Measurements from ENCODE around the gene ZBTB40.
A peak's percentile ranks its signal among the peaks of the same experiment; 100 is the strongest.

The ZBTB40 gene

DNA sequence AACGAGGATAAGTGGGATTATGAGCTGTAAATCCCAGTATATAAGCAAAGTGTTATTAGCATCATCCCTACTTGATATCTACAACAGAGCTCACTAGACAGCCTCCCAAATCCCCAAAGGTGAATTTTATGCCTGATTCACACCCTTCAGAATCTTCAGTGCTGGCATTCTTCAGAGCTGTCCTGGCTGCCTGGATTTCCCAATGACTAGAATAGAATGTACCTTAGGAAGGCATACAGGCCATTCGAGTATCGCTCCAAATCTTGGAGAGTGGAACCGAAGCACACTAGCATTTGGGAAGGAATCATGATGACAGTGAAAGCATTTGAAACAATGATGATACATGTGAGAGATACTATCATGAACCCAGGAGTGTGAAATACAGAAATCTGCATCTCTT is 22.3 kb downstream of the ZBTB40 start:
- DNase-seq = no peak

DNA sequence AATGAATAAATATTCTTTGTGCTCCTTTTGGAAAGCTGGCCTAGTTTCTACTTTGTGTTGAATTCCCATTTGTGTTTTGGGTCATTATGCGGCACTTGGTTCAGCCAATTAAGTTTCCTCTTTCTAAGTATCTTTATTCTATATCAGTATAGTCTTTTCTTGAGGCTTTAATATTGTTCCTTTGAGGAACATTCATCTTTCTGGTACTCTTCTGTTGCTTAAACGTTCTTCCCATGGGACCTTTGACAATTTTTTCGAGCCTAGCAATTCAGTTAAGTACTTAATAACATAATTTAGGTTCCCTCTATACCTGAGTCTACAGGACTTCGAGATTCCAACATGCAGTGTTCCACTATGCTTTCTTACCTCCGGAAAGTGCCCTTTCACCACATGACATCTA is 24.9 kb downstream of the ZBTB40 start:
- DNase-seq = no peak

DNA sequence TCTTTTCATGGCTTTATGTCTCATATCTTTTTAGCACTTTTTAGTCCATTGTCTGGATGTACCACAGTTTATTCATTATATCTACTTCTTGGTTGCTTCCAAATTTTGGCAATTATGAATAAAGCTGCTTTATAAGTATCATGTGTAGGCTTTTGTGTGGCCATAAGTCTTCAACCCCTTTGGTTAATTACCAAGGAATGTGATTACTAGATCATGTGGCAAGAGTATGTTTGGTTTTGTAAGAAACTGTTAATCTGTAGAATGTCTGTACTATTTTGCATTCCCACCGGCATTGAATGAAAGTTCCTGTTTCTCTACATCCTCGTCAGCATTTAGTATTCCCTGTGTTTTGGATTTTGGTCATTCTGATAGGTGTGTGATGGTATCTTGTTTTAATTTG is 31.5 kb downstream of the ZBTB40 start:
- no peak for DNase-seq

DNA sequence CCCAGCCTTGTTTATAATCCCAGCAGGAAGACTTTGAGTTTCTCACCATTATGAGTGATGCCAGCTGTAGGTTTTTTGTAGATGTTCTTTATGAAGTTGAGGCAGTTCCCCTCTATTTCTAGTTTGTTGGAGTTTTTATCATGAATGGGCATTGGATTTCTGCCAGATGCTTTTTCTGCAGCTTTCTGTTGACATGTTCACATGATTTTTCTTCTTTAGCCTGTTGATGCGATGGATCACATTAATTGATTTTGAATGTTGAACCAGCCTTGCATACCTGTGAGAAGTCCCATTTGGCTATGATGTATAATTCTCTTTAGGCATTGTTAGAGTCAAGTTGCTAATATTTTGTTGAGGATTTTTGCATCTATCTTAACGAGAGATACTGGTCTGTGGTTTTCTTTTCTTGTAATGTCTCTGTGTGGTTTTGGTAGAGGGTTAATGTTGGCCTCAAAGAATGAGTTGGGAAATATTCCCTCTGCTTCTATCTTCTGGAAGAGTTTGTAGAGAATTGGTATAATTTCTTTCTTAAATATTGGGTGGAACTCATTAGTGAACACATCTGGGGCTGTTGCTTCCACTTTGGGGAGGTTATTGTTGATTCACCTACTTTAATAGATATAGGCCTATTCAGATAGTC is 33.2 kb downstream of the ZBTB40 start:
- no peak for DNase-seq

DNA sequence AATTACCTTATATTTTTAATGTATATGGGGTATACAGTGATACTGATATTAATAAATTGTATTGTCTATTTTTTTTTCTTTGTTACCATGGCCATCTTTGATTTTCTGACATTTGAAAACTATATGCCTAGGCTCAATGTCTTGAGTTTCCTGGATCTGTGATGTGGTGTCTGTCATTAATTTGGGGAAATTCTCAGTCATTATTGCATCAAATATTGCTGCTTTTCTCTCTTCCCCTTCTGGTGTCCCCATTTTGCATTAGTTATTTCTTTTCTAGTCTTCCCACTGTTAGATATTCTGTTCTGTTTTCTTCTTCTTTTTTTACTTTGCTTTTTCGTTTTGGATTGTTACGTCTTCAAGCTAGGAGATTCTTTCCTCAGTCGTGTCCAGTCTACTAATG is 33.8 kb downstream of the ZBTB40 start:
- DNase-seq = no peak

DNA sequence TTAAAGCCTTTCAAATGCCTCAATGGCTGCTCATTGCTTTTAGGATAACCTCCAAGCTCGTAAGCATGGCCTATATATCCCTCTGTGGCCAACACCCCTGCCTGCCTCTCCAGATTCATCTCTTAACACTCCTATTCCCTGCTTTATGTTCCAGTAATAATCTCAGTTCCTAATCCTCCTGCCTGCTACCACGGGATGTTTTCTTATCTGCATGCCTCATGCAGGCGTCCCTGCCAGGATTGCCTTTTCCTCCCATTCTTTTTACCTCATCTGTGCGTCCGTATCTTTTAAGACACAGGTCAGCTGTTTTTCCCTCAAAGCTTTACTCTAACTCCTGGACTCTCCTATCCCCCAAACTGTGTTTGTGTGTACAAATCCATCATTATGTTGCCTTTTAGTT is 36.1 kb downstream of the ZBTB40 start:
- no peak for DNase-seq

DNA sequence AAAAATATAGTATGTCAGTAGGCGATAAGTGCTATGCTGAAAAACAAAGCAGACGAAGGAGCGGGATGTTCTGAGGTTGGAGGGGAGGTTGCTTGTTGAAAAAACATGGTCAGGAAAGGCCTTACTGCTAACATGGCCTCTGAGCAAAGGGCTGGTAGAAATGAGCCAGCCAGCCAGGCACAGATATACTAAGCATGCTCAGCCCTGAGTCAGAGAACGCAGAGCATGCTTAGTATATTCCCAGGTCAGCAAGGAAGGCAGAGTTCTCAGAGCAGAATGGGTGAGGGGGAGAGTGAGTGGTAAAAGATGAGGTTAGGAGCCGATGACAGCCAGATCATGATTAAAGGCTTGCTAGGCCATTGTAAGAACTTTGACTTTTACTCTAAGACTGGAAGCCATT is 36.7 kb downstream of the ZBTB40 start:
- no peak for DNase-seq

DNA sequence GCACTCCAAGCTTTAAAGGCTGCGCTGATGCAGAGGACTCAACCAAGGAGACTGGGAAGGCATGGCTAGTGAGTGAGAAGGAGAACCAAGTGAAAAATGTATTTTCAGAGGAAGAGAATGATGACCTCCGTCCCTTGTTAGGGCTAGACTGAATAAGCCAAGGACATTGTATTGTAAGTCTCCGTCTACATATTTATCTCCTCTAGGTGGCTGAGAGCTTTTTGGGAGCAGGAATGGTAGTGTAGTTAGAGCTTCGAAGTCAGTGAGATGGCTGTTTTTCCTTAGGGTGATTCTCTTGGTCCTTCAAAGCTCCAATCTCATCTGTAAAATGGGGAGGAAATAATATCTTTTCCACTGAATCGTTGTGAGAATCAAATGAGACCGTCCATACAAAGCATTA is 37.6 kb downstream of the ZBTB40 start:
- DNase-seq = no peak

DNA sequence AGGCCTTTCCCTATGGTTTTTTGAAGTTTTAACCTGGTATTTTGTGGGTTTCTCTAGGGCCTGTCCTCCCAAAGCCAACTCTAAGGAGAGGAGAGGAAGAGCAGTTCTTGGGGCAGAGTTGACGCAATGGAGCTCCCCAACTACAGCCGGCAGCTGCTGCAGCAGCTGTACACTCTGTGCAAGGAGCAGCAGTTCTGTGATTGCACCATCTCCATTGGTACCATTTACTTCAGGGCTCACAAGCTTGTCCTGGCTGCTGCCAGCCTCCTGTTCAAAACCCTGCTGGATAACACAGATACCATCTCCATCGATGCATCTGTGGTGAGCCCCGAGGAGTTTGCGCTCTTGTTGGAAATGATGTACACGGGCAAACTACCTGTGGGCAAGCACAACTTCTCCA is 38.2 kb downstream of the ZBTB40 start:
- DNase-seq = no peak

DNA sequence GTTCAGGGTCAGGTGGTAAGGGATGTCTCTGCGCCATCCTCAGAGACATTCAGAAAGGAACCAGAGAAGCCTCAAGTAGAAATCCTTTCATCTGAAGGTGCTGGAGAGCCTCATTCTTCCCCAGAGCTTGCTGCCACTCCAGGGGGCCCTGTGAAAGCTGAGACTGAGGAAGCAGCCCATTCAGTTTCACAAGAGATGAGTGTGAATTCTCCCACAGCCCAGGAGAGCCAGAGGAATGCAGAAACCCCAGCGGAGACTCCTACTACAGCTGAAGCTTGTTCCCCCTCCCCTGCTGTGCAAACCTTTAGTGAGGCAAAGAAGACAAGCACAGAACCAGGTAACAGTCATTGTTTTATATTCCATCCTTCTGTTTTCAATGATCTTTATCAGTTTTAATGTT is 38.7 kb downstream of the ZBTB40 start:
- no peak for DNase-seq

DNA sequence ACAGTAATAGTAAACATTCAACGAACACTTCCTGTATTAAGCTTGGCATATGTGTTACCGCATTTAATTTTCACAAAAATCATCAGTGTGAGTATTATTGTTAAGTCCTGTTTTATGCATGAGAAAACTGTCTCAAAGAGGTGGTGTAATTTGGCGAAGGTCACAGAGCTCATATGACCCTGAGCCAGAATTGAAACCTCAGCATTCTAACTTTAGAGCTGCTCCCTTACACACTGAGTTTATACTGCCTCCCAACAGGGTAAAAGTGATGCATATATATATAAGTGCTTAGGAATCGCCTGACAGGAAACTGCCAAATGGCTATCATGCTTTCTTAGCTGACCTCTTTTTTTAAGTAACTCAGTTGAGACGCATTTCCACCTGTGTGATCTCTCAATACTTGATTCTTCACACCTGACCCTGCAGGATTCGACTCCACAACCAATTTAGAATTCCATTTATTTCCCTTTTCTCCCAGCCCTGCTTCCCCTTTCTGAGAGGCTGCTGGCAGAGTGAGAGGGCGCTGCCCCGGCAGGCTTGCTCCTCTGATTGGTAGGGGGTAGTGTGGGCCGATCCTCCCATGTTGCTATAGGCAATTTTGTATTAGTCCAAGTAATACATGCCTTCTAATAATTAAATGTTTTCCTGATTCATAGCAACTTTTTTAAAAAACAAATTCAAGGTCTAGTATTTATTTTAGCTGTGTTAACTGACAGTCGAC is 40.5 kb downstream of the ZBTB40 start:
- DNase-seq = no peak

DNA sequence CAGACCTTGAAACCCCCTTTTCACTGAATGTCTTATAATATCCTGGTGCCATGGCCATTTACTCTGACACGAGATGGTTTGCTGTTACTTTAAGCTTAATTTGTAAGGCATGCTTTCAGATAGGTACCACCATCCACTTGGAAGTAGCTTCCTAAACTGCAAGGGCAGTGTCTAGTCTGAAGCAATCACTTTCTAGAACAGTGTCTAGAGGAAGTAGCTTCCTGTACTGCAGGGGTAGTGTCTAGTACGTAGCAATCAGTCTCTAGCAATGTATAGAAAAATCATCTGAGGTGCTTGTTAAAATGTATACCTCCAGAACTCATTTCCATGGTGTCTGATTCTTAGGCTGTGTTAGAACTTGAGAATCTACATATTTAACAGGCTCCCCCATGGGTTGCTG is 42.5 kb downstream of the ZBTB40 start:
- DNase-seq = no peak

DNA sequence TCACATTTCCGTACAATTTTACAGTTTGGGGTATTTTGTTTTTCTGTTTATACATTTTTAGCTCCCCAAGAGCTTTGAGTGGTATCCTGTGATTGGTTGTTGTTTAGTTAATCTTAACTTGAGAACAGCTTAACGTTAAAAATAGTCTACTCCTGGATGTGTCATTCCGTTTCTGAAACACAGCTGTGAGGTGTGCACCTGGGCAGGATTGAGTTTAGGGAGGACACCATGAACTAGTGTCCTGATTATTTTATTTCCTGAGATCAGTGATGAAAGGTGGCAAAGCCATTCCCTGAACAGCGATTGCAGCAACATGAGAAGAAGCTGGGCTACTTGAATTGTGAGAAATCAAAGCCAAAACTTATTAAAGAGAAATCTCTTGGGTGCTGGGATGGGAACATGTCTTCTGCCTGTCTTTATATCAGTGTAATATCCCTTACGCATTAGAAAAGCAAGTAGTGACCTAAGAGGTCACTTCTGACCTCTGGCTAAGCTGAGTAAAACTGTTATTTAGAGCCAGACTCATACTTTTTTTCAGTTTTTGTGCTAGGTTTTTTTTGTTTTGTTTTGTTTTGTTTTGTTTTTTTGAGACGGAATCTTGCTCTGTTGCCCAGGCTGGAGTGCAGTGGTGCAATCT is 43.4 kb downstream of the ZBTB40 start:
- no peak for DNase-seq

DNA sequence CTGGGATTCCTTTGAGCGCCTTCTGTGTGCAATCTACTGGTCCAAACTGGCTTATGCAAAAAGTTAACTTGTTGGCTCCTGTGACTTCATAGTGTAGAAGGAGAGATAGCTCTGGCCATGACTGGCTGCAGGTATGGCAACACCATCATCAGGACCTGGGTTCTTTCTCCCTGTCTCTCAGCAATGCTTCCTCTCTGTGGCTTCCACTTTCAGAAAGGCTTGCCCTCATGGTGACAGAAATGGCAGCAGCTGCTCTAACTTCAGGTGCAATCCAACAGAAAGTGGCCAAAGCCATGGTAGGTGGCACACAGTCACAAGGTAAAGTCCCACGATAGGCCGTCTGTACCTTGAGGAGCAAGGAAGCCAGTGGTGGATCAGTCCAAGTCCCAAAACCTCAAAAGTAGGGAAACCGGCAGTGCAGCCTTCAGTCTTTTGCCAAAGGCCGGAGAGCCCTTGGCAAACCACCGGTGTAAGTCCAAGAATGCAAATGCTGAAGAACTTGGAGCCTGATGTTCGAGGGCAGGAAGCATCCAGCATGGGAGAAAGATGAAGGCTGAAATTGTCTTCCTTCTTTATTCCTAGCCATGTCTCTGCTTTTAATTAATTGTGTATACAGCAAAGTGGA is 45.0 kb downstream of the ZBTB40 start:
- DNase-seq = no peak

DNA sequence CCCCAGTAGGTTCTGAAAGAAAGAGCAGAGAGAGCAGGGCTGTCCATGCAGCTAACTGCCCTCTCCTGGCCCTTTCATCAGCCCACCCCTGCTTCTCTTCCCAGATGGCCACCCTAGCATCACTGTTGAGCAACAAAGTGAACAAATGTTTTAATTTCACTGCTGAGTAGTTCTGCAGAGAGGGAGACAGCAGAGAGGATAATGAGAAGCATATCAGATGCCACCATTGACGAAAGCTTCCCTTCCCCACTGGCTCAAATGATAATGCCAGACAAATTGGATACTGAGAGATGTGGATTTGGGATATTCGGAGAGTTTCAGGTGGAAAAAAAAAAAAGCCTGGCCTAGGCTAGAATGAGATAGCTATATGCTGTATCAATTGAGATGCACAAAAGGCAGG is 46.8 kb downstream of the ZBTB40 start:
- DNase-seq = no peak

DNA sequence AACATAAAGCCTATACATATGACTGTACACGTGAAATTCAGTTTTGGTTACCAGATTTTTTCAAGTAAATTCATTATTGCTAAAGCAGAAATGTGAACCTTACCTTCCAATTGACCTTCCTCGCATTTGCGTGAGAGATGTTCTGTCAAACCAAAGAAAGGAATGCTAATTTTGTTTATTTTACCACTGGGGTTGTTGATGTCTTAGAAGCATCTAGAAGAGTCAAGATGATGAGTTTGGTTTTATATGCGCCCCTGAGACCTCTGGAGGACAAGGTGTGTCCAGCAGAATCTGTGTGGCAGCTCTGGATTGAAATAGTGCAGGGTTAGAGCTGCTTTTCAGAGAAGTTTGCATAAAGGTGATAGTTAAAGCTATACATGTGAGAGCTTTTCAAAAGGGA is 48.4 kb downstream of the ZBTB40 start:
- DNase-seq = no peak

DNA sequence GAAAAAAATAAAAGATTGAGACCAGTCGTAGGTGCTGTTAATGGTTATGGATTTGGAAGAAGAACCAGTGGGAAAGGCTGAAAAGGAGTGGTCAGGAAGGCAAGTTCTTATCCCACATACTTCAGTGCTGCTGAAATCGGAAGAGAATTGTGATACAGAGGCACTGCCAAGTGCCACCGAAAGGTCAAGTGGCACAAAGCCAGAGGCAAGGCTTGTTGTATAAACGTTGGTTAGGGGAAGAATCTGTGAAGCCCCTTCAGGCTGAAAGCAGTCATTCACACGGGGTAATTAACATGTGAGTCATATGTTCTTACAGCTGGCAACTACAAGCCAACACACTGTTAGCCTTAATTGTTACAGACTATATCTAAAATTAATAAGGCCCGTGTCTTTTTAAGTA is 48.8 kb downstream of the ZBTB40 start:
- peak; percentile 28 for DNase-seq

DNA sequence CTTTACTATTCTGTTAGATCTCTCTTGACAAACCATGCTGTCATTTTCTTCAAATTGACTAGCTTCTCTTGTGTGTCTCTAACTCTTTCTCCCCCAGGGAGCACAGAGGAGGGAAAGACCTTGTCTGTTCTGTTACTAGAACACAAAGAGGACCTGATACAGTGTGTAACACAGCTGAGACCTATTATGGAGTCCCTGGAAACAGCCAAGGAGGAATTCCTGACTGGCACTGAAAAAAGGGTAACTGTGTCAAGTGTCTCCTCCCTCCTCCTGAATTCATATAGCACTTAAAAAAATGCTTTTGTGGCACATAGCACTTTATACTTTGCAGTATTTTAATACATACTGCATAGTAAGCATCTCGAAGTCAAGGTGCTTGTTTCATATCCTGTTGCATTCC is 50.6 kb downstream of the ZBTB40 start:
- no peak for DNase-seq

DNA sequence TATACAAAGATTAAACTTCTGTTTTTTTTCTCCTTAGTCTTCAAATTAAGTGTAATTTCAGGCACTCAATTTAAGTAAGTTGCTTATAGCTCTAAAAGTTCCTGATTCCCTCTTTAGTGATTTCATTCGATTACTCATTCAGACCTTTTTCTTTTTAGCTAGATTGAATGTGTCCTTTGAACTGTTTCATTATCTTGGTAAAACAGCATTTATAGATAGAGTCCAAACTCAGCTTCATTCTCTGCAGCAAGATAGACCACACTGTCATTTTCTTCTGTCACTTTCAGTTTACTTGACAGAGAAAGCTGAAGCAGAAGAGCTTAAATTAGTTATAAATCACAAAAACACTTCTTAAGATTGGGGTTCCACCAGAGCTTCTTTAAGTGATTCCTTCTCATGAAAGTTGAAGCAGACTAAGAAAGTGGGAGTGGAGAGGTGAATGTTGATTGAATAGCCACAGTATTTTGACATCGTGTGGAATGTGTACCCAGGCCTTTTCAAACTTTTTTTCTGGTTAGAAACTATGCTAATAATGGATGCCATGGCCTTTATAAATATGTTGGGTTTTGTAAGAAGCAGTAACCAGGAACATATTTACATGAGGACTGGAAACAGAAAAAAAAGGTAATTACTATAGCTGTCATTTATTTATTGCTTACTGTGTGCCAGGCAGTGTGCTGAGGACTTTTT is 52.2 kb downstream of the ZBTB40 start:
- DNase-seq = no peak

DNA sequence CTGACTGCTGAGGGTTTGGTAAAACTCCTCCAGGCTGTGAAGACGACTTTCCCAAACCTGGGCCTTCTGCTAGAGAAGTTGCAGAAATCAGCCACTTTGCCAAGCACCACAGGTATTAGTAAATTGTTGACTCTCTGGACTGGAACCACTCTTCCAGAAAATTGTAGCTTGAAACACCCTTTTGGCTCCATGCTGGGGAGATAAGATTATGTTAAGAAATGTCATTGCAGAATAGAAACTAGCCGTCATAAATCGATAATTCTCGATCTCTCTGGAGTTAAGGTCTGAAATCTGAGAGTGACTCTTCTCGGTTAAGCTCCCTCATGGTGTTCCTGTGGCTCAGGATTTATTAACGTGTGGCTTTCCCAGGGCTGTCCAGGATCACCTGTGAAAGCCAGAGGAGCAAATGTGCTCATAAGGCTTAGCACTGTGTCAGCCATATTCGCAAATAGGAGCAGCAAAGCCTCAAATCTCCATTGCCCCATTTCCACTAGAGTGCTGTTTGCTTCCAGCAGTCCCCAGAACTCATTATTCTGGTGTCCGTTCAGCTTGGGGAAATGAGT is 54.6 kb downstream of the ZBTB40 start:
- no peak for DNase-seq

DNA sequence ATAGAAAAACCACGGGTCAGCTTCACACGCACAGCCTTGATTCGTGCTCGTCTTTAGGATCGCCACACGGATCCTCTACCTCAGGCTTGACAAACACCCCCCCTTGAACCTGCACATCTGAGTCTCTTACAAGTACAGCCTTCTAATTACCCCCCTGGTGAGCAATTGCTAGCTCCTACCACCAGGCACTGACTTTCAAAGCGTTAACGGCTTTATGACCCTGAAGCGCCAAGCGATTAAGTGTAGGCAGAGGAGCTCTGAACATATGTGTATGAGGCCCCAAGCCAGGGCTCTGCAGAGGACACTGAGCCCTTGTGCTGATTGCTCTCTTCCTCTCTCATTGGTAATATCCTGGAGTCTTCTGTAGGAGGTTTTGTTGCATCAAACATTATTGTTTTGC is 55.9 kb downstream of the ZBTB40 start:
- peak; percentile 96 for DNase-seq

DNA sequence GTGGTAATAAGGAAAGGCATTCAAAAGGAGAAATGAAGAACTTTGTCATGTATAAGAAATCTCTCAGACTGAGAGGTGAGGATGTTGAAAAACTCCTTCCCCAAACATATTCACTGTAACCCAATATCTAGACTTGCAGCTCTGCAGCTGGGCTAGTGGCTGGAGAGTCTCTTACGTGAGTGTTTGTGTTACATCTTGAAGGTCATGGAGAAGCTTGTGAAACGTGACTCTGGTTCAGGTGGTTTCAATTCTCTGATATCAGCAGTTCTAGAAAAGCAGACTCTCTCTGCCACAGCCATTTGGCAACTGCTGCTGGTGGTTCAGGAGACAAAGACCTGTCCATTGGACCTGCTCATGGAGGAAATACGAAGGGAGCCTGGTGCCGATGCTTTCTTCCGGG is 56.7 kb downstream of the ZBTB40 start:
- peak; percentile 95 for DNase-seq

DNA sequence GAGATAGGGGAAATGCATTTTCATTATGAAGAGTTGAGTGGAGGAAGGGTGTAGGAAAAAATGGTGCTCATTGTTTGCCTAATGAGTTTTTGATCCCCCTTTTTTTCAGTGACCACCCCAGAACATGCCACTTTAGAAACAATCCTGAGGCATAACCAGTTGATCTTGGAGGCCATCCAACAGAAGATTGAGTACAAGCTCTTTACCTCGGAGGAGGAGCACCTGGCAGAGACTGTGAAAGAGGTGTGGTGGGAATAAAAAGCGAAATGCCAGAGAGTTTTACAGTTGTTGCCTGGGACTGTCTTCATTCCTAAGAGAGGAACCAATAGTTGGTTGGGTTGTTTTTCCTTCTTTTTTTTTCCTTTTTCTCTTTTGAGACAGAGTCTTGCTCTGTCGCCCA is 57.3 kb downstream of the ZBTB40 start:
- DNase-seq = peak; percentile 78
